Measurements from ENCODE around the gene ARHGEF25. TPM values are rescaled to one million over a fixed set of nuclear protein-coding genes. Genes with fewer than 3 reads are reported as not detected.
"Not testable (repeated sequence)": the region's sequence is repeated elsewhere in the genome, so short reads cannot be mapped to it uniquely, and the experiment has no call there.

ARHGEF25 gene
- total RNA-seq, 2 experiments from 2014 or later, result 0.55 to 0.93 TPM

DNA sequence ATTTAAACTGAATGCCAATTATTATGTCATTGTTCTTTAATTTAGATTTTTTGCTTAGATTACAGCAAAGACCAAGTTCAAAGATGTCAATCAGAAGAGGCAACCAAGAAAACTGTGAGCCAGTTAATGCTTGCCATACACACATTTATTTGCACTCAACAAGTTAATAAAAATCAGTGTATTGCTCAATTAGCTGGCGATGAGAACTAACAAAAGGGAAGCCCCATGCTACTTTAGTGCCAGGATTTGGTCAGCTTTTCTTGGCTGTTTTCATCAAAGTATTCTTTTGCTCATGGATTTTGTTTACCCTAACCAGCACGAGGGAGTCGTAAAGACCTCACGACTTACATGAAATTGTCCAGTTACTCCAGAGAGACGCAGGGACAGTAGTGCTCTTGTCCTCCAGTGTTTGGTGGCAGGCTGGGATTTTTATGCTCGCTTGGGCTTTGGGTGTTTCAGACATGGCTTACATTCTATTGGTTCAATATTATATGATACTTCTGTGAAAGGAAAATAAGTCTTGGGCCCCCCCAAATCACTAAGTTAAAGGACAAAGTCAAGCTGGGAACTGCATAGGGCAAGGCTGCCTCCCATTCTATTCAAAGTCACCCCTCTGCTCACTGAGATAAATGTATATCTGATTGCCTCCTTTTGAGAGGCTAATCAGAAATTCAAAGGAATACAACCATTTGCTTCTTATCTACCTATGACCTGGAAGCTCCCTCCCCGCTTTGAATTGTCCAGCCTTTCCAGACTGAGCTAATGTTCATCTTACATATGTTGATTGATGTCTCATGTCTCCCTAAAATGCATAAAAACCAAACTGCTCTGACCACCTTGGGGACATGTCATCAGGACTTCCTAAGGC lies 29.2 kb downstream of the ARHGEF25 start:
- Mint-ChIP-seq H3K36me3 (ENCODE audit: low read depth) (no peaks in the 10 kb centered on the region), H3K4me1 (peaks cover 1% of the 10 kb centered on the region), H3K27me3 (peaks cover 28% of the 10 kb centered on the region), H3K27ac (no peak overlapping the region), H3K9me3 (peaks cover 4% of the 10 kb centered on the region), H3K4me3 (no peak overlapping the region)
- POLR2A ChIA-PET, result no interaction called here
- CTCF ChIA-PET, result no interaction called here
- no peak for DNase-seq

GRCh38 chr12:57641699-57642442 lies 30.6 kb downstream of the ARHGEF25 start:
- H3K36me3 Mint-ChIP-seq (ENCODE audit: low read depth), result peaks cover 2% of the 10 kb centered on the region
- H3K27me3 Mint-ChIP-seq, result peaks cover 26% of the 10 kb centered on the region
- no peak for DNase-seq
- ChIA-PET POLR2A (no interaction called here), CTCF (interaction anchor here (1.8 kb wide), 1 partner anchor 58 kb away, joined by 5 read pairs; no protein-coding TSS in a partner anchor)
- peaks cover 1% of the 10 kb centered on the region for H3K4me1 Mint-ChIP-seq
- peaks cover 9% of the 10 kb centered on the region for H3K9me3 Mint-ChIP-seq
- no peak overlapping the region for H3K27ac Mint-ChIP-seq
- no peak overlapping the region for H3K4me3 Mint-ChIP-seq

DNA sequence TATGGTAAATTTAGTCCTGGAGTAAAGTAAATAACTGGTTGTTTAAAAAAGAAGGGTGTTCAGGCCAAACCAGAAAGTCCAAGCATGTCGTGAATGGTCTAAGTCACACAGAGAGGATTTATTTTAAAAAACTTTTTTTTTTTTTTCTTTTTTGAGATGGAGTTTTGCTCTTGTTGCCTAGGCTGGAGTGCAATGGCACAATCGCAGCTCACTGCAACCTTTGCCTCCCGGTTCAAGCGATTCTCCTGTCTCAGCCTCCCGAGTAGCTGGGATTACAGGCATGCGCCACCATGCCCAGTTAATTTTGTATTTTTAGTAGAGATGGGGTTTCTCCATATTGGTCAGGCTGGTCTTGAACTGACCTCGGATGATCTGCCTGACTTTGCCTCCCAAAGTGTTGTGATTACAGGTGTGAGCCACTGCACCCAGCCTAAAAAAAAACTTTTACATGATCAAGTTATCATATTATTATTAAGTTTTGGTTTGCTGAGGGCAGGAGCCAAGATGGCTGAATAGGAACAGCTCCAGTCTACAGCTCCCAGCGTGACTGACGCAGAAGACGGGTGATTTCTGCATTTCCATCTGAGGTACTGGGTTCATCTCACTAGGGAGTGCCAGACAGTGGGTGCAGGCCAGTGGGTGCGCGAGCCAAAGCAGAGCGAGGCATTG lies 34.9 kb downstream of the ARHGEF25 start:
- DNase-seq; POLR2A ChIA-PET; H3K4me1 Mint-ChIP-seq; H3K4me3 Mint-ChIP-seq; H3K27ac Mint-ChIP-seq; H3K27me3 Mint-ChIP-seq; H3K9me3 Mint-ChIP-seq; H3K36me3 Mint-ChIP-seq (ENCODE audit: low read depth); CTCF ChIA-PET: not testable (repeated sequence)

GRCh38 chr12:57646659-57647049 lies 35.4 kb downstream of the ARHGEF25 start:
- H3K27ac Mint-ChIP-seq; H3K4me3 Mint-ChIP-seq; DNase-seq; H3K9me3 Mint-ChIP-seq; H3K27me3 Mint-ChIP-seq; POLR2A ChIA-PET; H3K36me3 Mint-ChIP-seq (ENCODE audit: low read depth); H3K4me1 Mint-ChIP-seq; CTCF ChIA-PET: not testable (repeated sequence)

GRCh38 chr12:57654042-57654441 lies 42.8 kb downstream of the ARHGEF25 start:
- ChIA-PET CTCF (interaction anchor here (1.4 kb wide), 1 partner anchor 21 kb away, joined by 4 read pairs; the partner anchor contains the start of gene B4GALNT1), POLR2A (no interaction called here)
- Mint-ChIP-seq H3K36me3 (ENCODE audit: low read depth) (no peaks in the 10 kb centered on the region), H3K9me3 (peaks cover 7% of the 10 kb centered on the region), H3K4me1 (no peaks in the 10 kb centered on the region), H3K4me3 (no peak overlapping the region), H3K27me3 (peaks cover 6% of the 10 kb centered on the region), H3K27ac (no peak overlapping the region)
- DNase-seq, result no peak

DNA sequence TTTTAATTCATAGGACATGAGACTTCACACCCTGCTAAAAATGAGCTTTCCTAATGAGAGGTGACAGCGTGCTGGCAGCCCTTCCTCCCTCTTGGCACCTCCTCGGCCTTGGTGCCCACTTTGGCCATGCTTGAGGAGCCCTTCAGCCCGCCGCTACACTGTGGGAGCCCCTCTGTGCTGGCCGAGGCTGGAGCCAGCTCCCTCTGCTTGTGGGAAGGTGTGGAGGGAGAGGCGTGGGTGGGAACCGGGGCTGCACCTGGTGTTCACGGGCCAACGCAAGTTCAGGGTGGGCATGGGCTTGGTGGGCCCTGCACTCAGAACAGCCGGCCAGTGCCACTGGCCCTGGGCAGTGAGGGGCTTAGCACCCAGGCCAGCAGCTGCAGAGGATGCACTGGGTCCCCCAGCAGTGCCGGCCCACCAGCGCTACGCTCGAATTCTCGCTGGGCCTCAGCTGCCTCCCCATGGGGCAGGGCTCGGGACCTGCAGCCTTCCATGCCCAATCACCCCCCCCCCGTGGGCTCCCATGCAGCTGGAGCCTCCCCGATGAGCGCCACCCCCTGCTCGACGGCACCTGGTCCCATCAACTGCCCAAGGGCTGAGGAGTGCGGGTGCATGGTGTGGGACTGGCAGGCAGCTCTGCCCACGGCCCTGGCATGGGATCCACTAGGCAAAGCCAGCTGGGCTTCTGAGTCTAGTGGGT lies 44.5 kb downstream of the ARHGEF25 start:
- H3K4me3 Mint-ChIP-seq, result no peak overlapping the region
- no peak overlapping the region for H3K27ac Mint-ChIP-seq
- H3K9me3 Mint-ChIP-seq, result peaks cover 7% of the 10 kb centered on the region
- peaks cover 6% of the 10 kb centered on the region for H3K27me3 Mint-ChIP-seq
- CTCF ChIA-PET, result no interaction called here
- no peaks in the 10 kb centered on the region for H3K36me3 Mint-ChIP-seq (ENCODE audit: low read depth)
- DNase-seq, result no peak
- POLR2A ChIA-PET, result no interaction called here
- no peaks in the 10 kb centered on the region for H3K4me1 Mint-ChIP-seq

- POLR2A ChIA-PET; H3K27me3 Mint-ChIP-seq; DNase-seq; H3K4me1 Mint-ChIP-seq; H3K9me3 Mint-ChIP-seq; H3K4me3 Mint-ChIP-seq; H3K36me3 Mint-ChIP-seq (ENCODE audit: low read depth); H3K27ac Mint-ChIP-seq: not testable (repeated sequence)
- CTCF ChIA-PET, result interaction anchor here (1.1 to 1.7 kb wide), 2 partner anchors 20 to 230 kb away, joined by 3 to 4 read pairs; no protein-coding TSS in a partner anchor
Observed at GRCh38 chr12:57656408-57656807, 45.2 kb downstream of the ARHGEF25 start.

DNA sequence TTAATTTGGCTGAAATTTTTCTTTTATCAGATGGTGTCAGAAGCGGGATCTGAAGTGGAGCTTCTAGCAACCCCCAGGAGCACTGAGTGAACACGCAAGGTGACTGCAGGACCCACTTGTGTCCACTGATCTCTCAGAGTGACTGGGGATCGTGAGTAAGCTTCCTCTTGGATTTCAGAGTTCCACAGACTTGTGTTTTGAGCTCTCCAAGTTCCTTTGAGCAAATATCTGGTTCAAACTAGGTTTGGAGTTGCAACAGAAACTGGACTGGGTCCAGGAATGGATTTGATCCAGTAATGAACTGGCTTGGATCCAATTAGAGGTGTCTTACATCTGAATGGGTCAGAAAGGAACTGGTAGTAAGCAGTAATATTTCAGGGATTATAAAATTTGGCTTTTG lies 46.5 kb downstream of the ARHGEF25 start:
- peaks cover 6% of the 10 kb centered on the region for H3K27me3 Mint-ChIP-seq
- H3K9me3 Mint-ChIP-seq, result peaks cover 11% of the 10 kb centered on the region
- ChIA-PET CTCF (interaction anchor here (1.1 to 1.7 kb wide), 2 partner anchors 21 to 231 kb away, joined by 3 to 4 read pairs; no protein-coding TSS in a partner anchor), POLR2A (no interaction called here)
- peaks cover 2% of the 10 kb centered on the region for H3K36me3 Mint-ChIP-seq (ENCODE audit: low read depth)
- H3K27ac Mint-ChIP-seq, result no peak overlapping the region
- no peak overlapping the region for H3K4me3 Mint-ChIP-seq
- no peak for DNase-seq
- H3K4me1 Mint-ChIP-seq, result no peaks in the 10 kb centered on the region

DNA sequence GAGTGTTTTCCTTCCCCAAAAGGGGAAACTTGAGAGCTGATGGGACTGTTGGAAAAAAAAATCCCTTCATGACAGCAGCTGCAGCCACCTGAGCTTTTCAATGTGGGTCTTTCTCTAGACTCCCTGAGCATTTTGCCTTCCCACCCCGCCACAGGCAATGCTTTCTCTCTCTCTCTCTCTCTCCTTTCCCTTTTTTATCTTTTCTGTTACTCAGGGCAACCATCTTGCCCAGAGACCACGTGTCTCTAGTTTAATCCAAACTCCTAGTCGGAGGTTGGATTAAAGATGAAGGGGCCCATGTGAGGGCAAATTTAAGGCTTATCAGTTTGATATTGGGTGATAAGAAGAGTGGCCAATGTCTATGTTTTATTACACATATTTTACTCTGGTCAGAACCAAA lies 47.7 kb downstream of the ARHGEF25 start:
- Mint-ChIP-seq H3K27me3 (peaks cover 6% of the 10 kb centered on the region), H3K4me1 (no peaks in the 10 kb centered on the region), H3K27ac (no peak overlapping the region), H3K9me3 (peaks cover 11% of the 10 kb centered on the region), H3K4me3 (no peak overlapping the region), H3K36me3 (ENCODE audit: low read depth) (peaks cover 2% of the 10 kb centered on the region)
- ChIA-PET CTCF (no interaction called here), POLR2A (no interaction called here)
- DNase-seq, result no peak

DNA sequence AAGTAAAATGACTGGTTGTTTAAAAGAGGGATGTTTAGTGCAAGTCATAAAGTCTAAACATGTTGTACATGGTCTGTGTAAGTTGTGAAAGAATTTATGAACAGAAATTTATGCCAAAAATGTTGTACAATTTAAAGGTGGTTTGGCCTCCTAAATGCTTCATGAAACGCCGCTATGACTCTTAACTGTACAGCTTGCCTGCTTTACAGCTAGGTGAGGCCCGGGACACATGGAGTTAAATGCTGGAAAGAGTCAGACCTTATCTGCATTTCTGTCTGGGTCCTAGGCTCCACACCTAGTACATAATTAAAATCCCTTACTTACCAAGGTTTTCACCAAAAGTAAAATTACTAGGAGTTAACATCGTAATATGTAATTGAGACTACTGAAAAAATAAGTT lies 50.1 kb downstream of the ARHGEF25 start:
- DNase-seq, result no peak
- H3K27ac Mint-ChIP-seq, result no peak overlapping the region
- H3K4me1 Mint-ChIP-seq, result no peaks in the 10 kb centered on the region
- H3K36me3 Mint-ChIP-seq (ENCODE audit: low read depth), result peaks cover 2% of the 10 kb centered on the region
- peaks cover 6% of the 10 kb centered on the region for H3K9me3 Mint-ChIP-seq
- H3K4me3 Mint-ChIP-seq, result no peak overlapping the region
- CTCF ChIA-PET, result no interaction called here
- peaks cover 3% of the 10 kb centered on the region for H3K27me3 Mint-ChIP-seq
- POLR2A ChIA-PET, result no interaction called here

GRCh38 chr12:57665066-57665820 lies 54.0 kb downstream of the ARHGEF25 start:
- H3K36me3 Mint-ChIP-seq (ENCODE audit: low read depth); CTCF ChIA-PET; DNase-seq; H3K9me3 Mint-ChIP-seq; POLR2A ChIA-PET; H3K27me3 Mint-ChIP-seq; H3K27ac Mint-ChIP-seq; H3K4me1 Mint-ChIP-seq; H3K4me3 Mint-ChIP-seq: not testable (repeated sequence)
